IMR-90 (cell line): ENCODE data around the gene PILRA. TPM values are rescaled to one million over a fixed set of nuclear protein-coding genes. Genes with fewer than 3 reads are reported as not detected.

ENCODE experiments used
- ATAC-seq: fragments of 200-7000 bp; cut with Tn5 transposase; 2 replicates; pipeline ENCODE4 v1.9.1; 2020; ENCODE audit warnings: low read depth, mild to moderate bottlenecking, moderate library complexity
- BruUV-seq: library from RNA; stranded (reverse); fragments of 400-500 nt; replicated peaks from 2 replicates; lab custom pipeline; 2021; lab: Mats Ljungman, UMichigan
- CTCF ChIA-PET: fragments of 300-600 bp; formaldehyde crosslinking; extraction: SDS; loops from one replicate; lab custom pipeline; 2021; ENCODE audit warnings: antibody characterized with exemption; lab: Yijun Ruan, JAX
- POLR2A ChIA-PET: fragments of 300-600 bp; sonication (Branson Sonifier 250); formaldehyde crosslinking; loops from one replicate; lab custom pipeline; 2022; ENCODE audit warnings: antibody characterized with exemption; ENCODE audit not compliant: unreplicated experiment; lab: Charles Lee
- DNase-seq: peaks from one replicate; pipeline ENCODE4 v3.0.0; 2013
- H2AFZ ChIP-seq: replicated peaks from 2 replicates; pipeline ENCODE3; 2013; ENCODE audit warnings: low read length, mild to moderate bottlenecking; ENCODE audit not compliant: poor library complexity
- H2AK5ac ChIP-seq: 2 replicates; pipeline ENCODE4 v1.6.1; 2013; ENCODE audit warnings: low read depth, low read length, inconsistent platforms
- H2AK9ac ChIP-seq: replicated peaks from 2 replicates; pipeline ENCODE3; 2013; ENCODE audit warnings: mild to moderate bottlenecking, low read depth, low read length, moderate library complexity; ENCODE audit not compliant: poor library complexity
- H2BK120ac ChIP-seq: 2 replicates; pipeline ENCODE4 v1.6.1; 2013; ENCODE audit warnings: low read depth, low read length, inconsistent platforms
- H2BK15ac ChIP-seq: 3 replicates; pipeline ENCODE4 v1.6.1; 2013; ENCODE audit warnings: low read depth, low read length, inconsistent platforms
- H2BK20ac ChIP-seq: 2 replicates; pipeline ENCODE4 v1.6.1; 2013; ENCODE audit warnings: low read depth, mild to moderate bottlenecking, inconsistent platforms, low read length, moderate library complexity
- H2BK5ac ChIP-seq: 2 replicates; pipeline ENCODE4 v1.6.1; 2013; ENCODE audit warnings: mild to moderate bottlenecking, low read depth, low read length, inconsistent platforms; ENCODE audit not compliant: poor library complexity, severe bottlenecking
- H3K14ac ChIP-seq: replicated peaks from 2 replicates; pipeline ENCODE4 v1.6.1; 2013; ENCODE audit warnings: low read depth, low read length, inconsistent platforms
- H3K18ac ChIP-seq: 2 replicates; pipeline ENCODE4 v1.6.1; 2013; ENCODE audit warnings: low read depth, low read length, control low read depth
- H3K23ac ChIP-seq: 2 replicates; pipeline ENCODE4 v1.6.1; 2013; ENCODE audit warnings: low read depth, low read length, inconsistent platforms
- H3K27ac ChIP-seq: 2 replicates; pipeline ENCODE4 v1.5.1; 2013; ENCODE audit warnings: mild to moderate bottlenecking, control low read depth, low read length; ENCODE audit not compliant: insufficient read depth
- H3K27me3 ChIP-seq: 2 replicates; pipeline ENCODE4 v1.6.1; 2013; ENCODE audit warnings: low read length; ENCODE audit not compliant: control insufficient read depth, insufficient read depth
- H3K36me3 ChIP-seq: 2 replicates; pipeline ENCODE4 v1.6.1; 2013; ENCODE audit warnings: low read length, mixed read lengths; ENCODE audit not compliant: control insufficient read depth, insufficient read depth
- H3K4ac ChIP-seq: 2 replicates; pipeline ENCODE4 v1.6.1; 2013; ENCODE audit warnings: low read depth, low read length, inconsistent platforms
- H3K4me1 ChIP-seq: 2 replicates; pipeline ENCODE4 v1.6.1; 2013; ENCODE audit warnings: low read length, mixed read lengths; ENCODE audit not compliant: control insufficient read depth, insufficient read depth
- H3K4me2 ChIP-seq: 2 replicates; pipeline ENCODE4 v1.6.1; 2013; ENCODE audit warnings: low read depth, mild to moderate bottlenecking, control low read depth, low read length, moderate library complexity
- H3K4me3 ChIP-seq: 2 replicates; pipeline ENCODE4 v1.5.1; 2013; ENCODE audit warnings: low read depth, mild to moderate bottlenecking, control low read depth, low read length, moderate library complexity; ENCODE audit not compliant: insufficient read depth
- H3K56ac ChIP-seq: 2 replicates; pipeline ENCODE4 v1.6.1; 2013; ENCODE audit warnings: low read length, inconsistent platforms; ENCODE audit not compliant: insufficient read depth; ENCODE audit errors: extremely low read depth
- H3K79me1 ChIP-seq, 2 experiments: 2 replicates each; pipeline ENCODE4 v1.6.1; 2013; ENCODE audit warnings: low read length in 2 of 2, inconsistent platforms in 1 of 2, low read depth in 1 of 2
- H3K9ac ChIP-seq: 2 replicates; pipeline ENCODE4 v1.6.1; 2013; ENCODE audit warnings: low read depth, low read length, control low read depth
- H3K9me1 ChIP-seq: 2 replicates; pipeline ENCODE4 v1.6.1; 2013; ENCODE audit warnings: low read length, inconsistent platforms; ENCODE audit not compliant: insufficient read depth
- H3K9me3 ChIP-seq: 2 replicates; pipeline ENCODE4 v1.6.1; 2013; ENCODE audit warnings: low read length; ENCODE audit not compliant: control insufficient read depth, insufficient read depth
- H4K20me1 ChIP-seq: 2 replicates; pipeline ENCODE4 v1.6.1; 2013; ENCODE audit warnings: low read length, inconsistent platforms; ENCODE audit not compliant: insufficient read depth
- H4K5ac ChIP-seq: 2 replicates; pipeline ENCODE4 v1.6.1; 2013; ENCODE audit warnings: mild to moderate bottlenecking, low read depth, low read length, control low read depth
- H4K8ac ChIP-seq, 2 experiments: 2 replicates each; pipeline ENCODE4 v1.6.1; 2013; ENCODE audit warnings: low read depth in 2 of 2, low read length in 2 of 2, control low read depth in 1 of 2, inconsistent platforms in 1 of 2
- H4K91ac ChIP-seq: 2 replicates; pipeline ENCODE4 v1.6.1; 2013; ENCODE audit warnings: low read depth, low read length, inconsistent platforms; ENCODE audit not compliant: insufficient read depth
- BHLHE40 ChIP-seq: fragments of 150-350 bp; IDR thresholded peaks from 2 replicates; pipeline ENCODE4 v1.6.1; 2016; ENCODE audit warnings: mild to moderate bottlenecking, low read depth, low read length
- CHD1 ChIP-seq: IDR thresholded peaks from 2 replicates; pipeline ENCODE4 v1.6.1; 2012; ENCODE audit warnings: low read depth, low read length, improper control_type of control experiment
- WGBS, 2 experiments: methylation state at CpG; one replicate each; pipeline versions ENCODE4 v1.1.5 to v1.1.7; 2013; ENCODE audit warnings: missing lambda C conversion rate in 2 of 2; ENCODE audit not compliant: insufficient read length in 1 of 2; ENCODE audit errors: extremely low coverage in 2 of 2; 5-methylcytosine and 5-hydroxymethylcytosine counted together
- dilution Hi-C: fragments of 300-500 bp; cut with HindIII; formaldehyde crosslinking; loops from one replicate; pipeline ENCODE4 v1.14.3; 2018; ENCODE audit warnings: low sequenced_read_pairs; ENCODE audit not compliant: unreplicated experiment
- in situ Hi-C: fragments of 300-500 bp; cut with MboI; formaldehyde crosslinking; loops from 3 replicates; pipeline ENCODE4 v1.14.3; 2019; ENCODE audit warnings: low sequenced_read_pairs, inconsistent platforms, mixed read lengths
- intact Hi-C: fragments of 100-400 bp; cut with micrococcal nuclease; formaldehyde crosslinking; loops from 2 replicates; pipeline ENCODE4 v1.10.0; 2022
- polyA plus RNA-seq, 3 experiments: library from polyadenylated mRNA; depleted of rRNA; stranded (reverse); fragments of >200 nt; gene quantifications; 2 replicates each; pipeline ENCODE4 v1.2.3, GENCODE V29; 2012; ENCODE audit warnings: low replicate concordance in 1 of 3
- total RNA-seq: library from RNA; depleted of rRNA; stranded (reverse); fragments of >200 nt; gene quantifications from 2 replicates; pipeline ENCODE4 v1.2.3, GENCODE V29; 2012

PILRA gene
- total and polyA plus RNA-seq, 2 of the 4 experiments (the other 2 are of a cell fraction): 0.56 TPM; not detected in 1

GRCh38 chr7:100435401-100436304 is 62.4 kb downstream of the PILRA start:
- BruUV-seq: no TSS peak
- TF ChIP-seq BHLHE40 (peak; percentile 29; the same call in 1 of the 2 replicates), CHD1 (no peak)
- CTCF ChIA-PET: no interaction called here
- Histone ChIP-seq H2AK5ac (peak overlapping the region; percentile 86), H3K9me3 (no peaks in the 10 kb centered on the region), H4K20me1 (peaks cover 7% of the 10 kb centered on the region), H2AFZ (peak overlapping the region; percentile 92), H3K79me1 (peaks cover 15 to 51% of the 10 kb centered on the region in 2 experiments), H4K91ac (peak overlapping the region; percentile 66; the same call in 1 of the 2 replicates), H3K56ac (0 out of 2 replicates have a peak overlapping the region, but pooled peaks have one; percentile 58), H3K36me3 (peaks cover 28% of the 10 kb centered on the region), H3K4me2 (peak overlapping the region; percentile 95), H2BK120ac (peak overlapping the region; percentile 49; the same call in 1 of the 2 replicates), H3K23ac (peak overlapping the region; percentile 91), H3K14ac (peak overlapping the region; percentile 88), H3K27me3 (no peaks in the 10 kb centered on the region), H4K5ac (peak overlapping the region; percentile 46; the same call in 1 of the 2 replicates), H3K18ac (peak overlapping the region; percentile 10; the same call in 1 of the 2 replicates), H2BK15ac (no peak overlapping the region), H4K8ac (peak overlapping the region; percentile 27 to 85), H3K4me3 (peak overlapping the region; percentile 68), H3K4ac (peak overlapping the region; percentile 91), H3K9me1 (peaks cover 13% of the 10 kb centered on the region), H3K9ac (peak overlapping the region; percentile 79), H3K4me1 (peaks cover 13% of the 10 kb centered on the region), H2AK9ac (peak overlapping the region; percentile 99), H2BK5ac (peak overlapping the region; percentile 81), H2BK20ac (no peak overlapping the region), H3K27ac (peak overlapping the region; percentile 86)
- intact Hi-C loops: no loop called here
- ATAC-seq: peak; percentile 33
- in situ Hi-C loops: loop anchor here (25.0 kb wide), 1 partner anchor 677 kb away; no protein-coding TSS in a partner anchor
- 7% methylated on average over 41 of the region's 81 CpGs; no CpG with 5 or more reads in 1 of the 2 experiments for WGBS, 2 experiments
- no peak for DNase-seq
- POLR2A ChIA-PET: no interaction called here
- dilution Hi-C loops: no loop called here
